BLaER1 (cell line): Measurements from ENCODE around the gene MTERF2.

Source experiments
- H3K27ac ChIP-seq: shearing (Covaris generic); formaldehyde crosslinking; 2 replicates; pipeline ENCODE4 v1.8.1; 2022
- H3K27me3 ChIP-seq: shearing (Covaris generic); formaldehyde crosslinking; 2 replicates; pipeline ENCODE4 v1.8.1; 2022
- H3K36me3 ChIP-seq: shearing (Covaris generic); formaldehyde crosslinking; 2 replicates; pipeline ENCODE4 v1.8.1; 2022
- H3K4me1 ChIP-seq: shearing (Covaris generic); formaldehyde crosslinking; 2 replicates; pipeline ENCODE4 v1.8.1; 2022
- H3K4me2 ChIP-seq: shearing (Covaris generic); formaldehyde crosslinking; 2 replicates; pipeline ENCODE4 v1.8.1; 2022
- H3K4me3 ChIP-seq: shearing (Covaris generic); formaldehyde crosslinking; 2 replicates; pipeline ENCODE4 v1.8.1; 2022
- H3K9ac ChIP-seq: shearing (Covaris generic); formaldehyde crosslinking; 2 replicates; pipeline ENCODE4 v1.8.1; 2022
- H3K9me3 ChIP-seq: shearing (Covaris generic); formaldehyde crosslinking; 2 replicates; pipeline ENCODE4 v1.8.1; 2022
- H4K20me1 ChIP-seq: shearing (Covaris generic); formaldehyde crosslinking; 2 replicates; pipeline ENCODE4 v1.8.1; 2022
- Cebpa-rat ChIP-seq: shearing (Covaris generic); IDR thresholded peaks from 2 replicates; pipeline ENCODE4 v1.8.1; 2022

MTERF2 gene

DNA sequence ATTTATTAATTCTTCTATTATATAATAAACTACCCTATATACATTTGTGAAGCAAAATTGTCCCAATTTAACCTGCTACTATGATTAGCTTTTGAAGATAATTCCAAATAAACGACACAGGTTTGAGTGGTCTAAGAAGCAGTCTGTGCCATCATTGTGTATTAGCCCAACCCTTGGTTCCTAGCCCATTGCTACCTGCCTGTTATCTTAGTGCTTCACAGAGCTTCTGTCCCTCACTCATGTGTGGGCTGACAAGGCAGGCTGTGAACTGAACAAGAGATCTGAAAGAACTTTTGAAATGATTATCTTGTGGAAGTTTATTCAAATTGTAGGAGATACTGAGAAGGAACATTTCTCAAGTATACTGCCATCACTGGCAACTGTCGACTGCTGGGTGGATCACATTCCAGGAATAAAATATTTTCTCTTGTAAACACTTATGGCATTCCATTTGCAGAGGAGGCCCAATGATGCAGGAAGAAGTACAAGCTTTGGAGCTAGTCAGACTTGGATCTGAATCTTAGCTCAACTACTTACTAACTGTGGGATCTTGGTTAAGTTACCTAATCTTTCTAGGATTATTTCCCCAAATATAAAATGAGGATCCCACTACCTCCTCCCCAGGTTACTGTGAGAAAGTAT is 7.8 kb upstream of the MTERF2 start:
- Histone ChIP-seq H3K4me2 (no peak overlapping the region), H3K9ac (no peak overlapping the region), H3K4me1 (no peaks in the 10 kb centered on the region), H3K36me3 (peaks cover 34% of the 10 kb centered on the region), H3K4me3 (no peak overlapping the region), H3K27ac (no peak overlapping the region), H3K9me3 (no peaks in the 10 kb centered on the region), H3K27me3 (no peaks in the 10 kb centered on the region), H4K20me1 (no peaks in the 10 kb centered on the region)
- no peak for TF ChIP-seq Cebpa-rat

DNA sequence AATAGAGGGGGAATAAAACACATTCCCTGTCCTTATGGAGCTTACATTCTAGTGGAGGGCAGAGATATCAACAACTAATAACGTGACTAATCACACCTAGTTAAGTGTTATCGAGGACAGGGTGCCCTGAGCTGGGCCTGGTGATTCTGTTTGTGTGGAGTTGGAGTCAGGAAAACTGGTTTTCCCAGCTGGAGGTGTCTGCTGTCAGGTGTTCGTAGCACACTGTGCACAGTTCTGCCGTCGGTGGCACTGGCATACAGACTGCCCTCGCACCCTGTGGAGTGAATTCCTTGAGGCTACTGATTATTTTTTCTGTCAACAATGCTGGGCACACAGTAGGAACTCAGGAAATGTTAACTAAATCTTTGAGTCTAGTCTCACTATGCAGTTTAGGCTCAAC is 900 bp upstream of the MTERF2 start:
- no peak overlapping the region for H3K4me3 ChIP-seq

GRCh38 chr12:106986135-106986534 is 811 bp downstream of the MTERF2 start:
- H4K20me1 ChIP-seq, result no peaks in the 10 kb centered on the region
- no peak overlapping the region for H3K27ac ChIP-seq
- H3K4me1 ChIP-seq, result peaks cover 23% of the 10 kb centered on the region
- H3K9ac ChIP-seq, result peak overlapping the region; percentile 84
- no peak for TF ChIP-seq Cebpa-rat
- H3K36me3 ChIP-seq, result peaks cover 14% of the 10 kb centered on the region
- peak overlapping the region; percentile 79 for H3K4me2 ChIP-seq
- no peaks in the 10 kb centered on the region for H3K9me3 ChIP-seq
- peak overlapping the region; percentile 84 for H3K4me3 ChIP-seq
- no peaks in the 10 kb centered on the region for H3K27me3 ChIP-seq

More for the DNA sequence above, 900 bp upstream of the MTERF2 start:
- peak overlapping the region; percentile 79 for H3K4me2 ChIP-seq
- no peak for TF ChIP-seq Cebpa-rat
- peaks cover 14% of the 10 kb centered on the region for H3K36me3 ChIP-seq
- no peak overlapping the region for H3K27ac ChIP-seq
- H3K27me3 ChIP-seq, result no peaks in the 10 kb centered on the region
- H3K9me3 ChIP-seq, result no peaks in the 10 kb centered on the region
- no peaks in the 10 kb centered on the region for H4K20me1 ChIP-seq
- peaks cover 23% of the 10 kb centered on the region for H3K4me1 ChIP-seq
- no peak overlapping the region for H3K9ac ChIP-seq

- Histone ChIP-seq H4K20me1 (no peaks in the 10 kb centered on the region), H3K4me2 (peak overlapping the region; percentile 79), H3K4me1 (peaks cover 23% of the 10 kb centered on the region), H3K4me3 (no peak overlapping the region), H3K27ac (no peak overlapping the region), H3K27me3 (no peaks in the 10 kb centered on the region), H3K9ac (no peak overlapping the region), H3K9me3 (no peaks in the 10 kb centered on the region), H3K36me3 (peaks cover 14% of the 10 kb centered on the region)
- no peak for TF ChIP-seq Cebpa-rat
Measured at GRCh38 chr12:106985479-106985878, 1.5 kb downstream of the MTERF2 start.

GRCh38 chr12:106984588-106985137 is 2.3 kb downstream of the MTERF2 start:
- Histone ChIP-seq H3K36me3 (peaks cover 14% of the 10 kb centered on the region), H4K20me1 (no peaks in the 10 kb centered on the region), H3K4me2 (peak overlapping the region; percentile 1; the same call in 1 of the 2 replicates), H3K4me1 (peaks cover 23% of the 10 kb centered on the region), H3K27ac (no peak overlapping the region), H3K27me3 (no peaks in the 10 kb centered on the region), H3K9me3 (no peaks in the 10 kb centered on the region), H3K9ac (no peak overlapping the region), H3K4me3 (no peak overlapping the region)
- no peak for TF ChIP-seq Cebpa-rat

GRCh38 chr12:106982229-106982628 is 4.7 kb downstream of the MTERF2 start:
- no peaks in the 10 kb centered on the region for H3K9me3 ChIP-seq
- peaks cover 23% of the 10 kb centered on the region for H3K4me1 ChIP-seq
- no peak overlapping the region for H3K9ac ChIP-seq
- H4K20me1 ChIP-seq, result no peaks in the 10 kb centered on the region
- H3K36me3 ChIP-seq, result peaks cover 28% of the 10 kb centered on the region
- no peak overlapping the region for H3K27ac ChIP-seq
- H3K27me3 ChIP-seq, result no peaks in the 10 kb centered on the region
- TF ChIP-seq Cebpa-rat, result no peak
- no peak overlapping the region for H3K4me3 ChIP-seq
- H3K4me2 ChIP-seq, result no peak overlapping the region

GRCh38 chr12:106981788-106982187 is 5.2 kb downstream of the MTERF2 start:
- H3K4me1 ChIP-seq, result peaks cover 23% of the 10 kb centered on the region
- no peak overlapping the region for H3K9ac ChIP-seq
- no peak overlapping the region for H3K4me3 ChIP-seq
- no peaks in the 10 kb centered on the region for H4K20me1 ChIP-seq
- H3K4me2 ChIP-seq, result no peak overlapping the region
- TF ChIP-seq Cebpa-rat, result no peak
- H3K9me3 ChIP-seq, result no peaks in the 10 kb centered on the region
- no peaks in the 10 kb centered on the region for H3K27me3 ChIP-seq
- peaks cover 28% of the 10 kb centered on the region for H3K36me3 ChIP-seq
- no peak overlapping the region for H3K27ac ChIP-seq

GRCh38 chr12:106980944-106981343 is 6.0 kb downstream of the MTERF2 start:
- no peaks in the 10 kb centered on the region for H3K27me3 ChIP-seq
- H3K36me3 ChIP-seq, result peaks cover 31% of the 10 kb centered on the region
- no peak overlapping the region for H3K4me3 ChIP-seq
- H3K4me2 ChIP-seq, result no peak overlapping the region
- no peak overlapping the region for H3K27ac ChIP-seq
- 0 out of 2 replicates have a peak, but pooled peaks cover 4% of the 10 kb centered on the region for H4K20me1 ChIP-seq
- TF ChIP-seq Cebpa-rat, result no peak
- no peak overlapping the region for H3K9ac ChIP-seq
- peaks cover 18% of the 10 kb centered on the region for H3K4me1 ChIP-seq
- H3K9me3 ChIP-seq, result no peaks in the 10 kb centered on the region

DNA sequence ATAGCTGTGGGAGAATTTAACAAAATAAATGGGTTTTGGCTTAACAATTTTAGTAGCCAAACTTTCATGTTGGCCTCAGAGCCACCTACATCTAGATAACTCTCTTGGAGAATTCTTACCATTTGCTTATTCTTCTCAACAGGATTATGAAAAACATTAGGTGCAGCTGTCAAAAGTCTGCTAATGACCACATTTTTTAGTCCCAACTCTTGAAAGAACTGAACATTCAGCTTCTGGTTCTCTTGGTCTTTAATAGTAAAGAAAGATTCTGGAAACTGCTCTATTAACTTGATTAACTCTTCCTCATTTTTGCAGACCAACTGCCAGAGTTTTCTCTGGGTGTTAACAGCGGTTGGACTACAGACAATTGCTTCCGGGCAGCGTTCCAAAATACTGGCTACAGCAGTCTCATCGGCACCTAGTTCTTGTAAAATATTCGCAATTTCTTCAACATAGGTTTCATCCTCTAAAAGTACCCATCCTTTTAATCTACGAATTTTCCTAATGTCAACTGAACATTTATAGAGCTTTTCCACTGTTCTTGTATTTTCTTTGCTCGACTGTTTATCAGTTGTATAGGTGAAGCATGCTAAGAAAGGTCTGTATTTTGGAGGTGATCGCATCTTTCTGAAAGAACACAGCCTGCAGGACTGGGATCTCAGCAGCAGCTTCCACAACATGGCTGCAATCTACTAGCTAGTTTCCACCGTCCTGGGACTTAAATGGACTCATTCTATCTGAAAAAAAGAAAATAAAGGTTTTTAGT is 8.7 kb downstream of the MTERF2 start:
- H3K27ac ChIP-seq, result no peak overlapping the region
- no peaks in the 10 kb centered on the region for H3K27me3 ChIP-seq
- no peak overlapping the region for H3K9ac ChIP-seq
- no peak overlapping the region for H3K4me3 ChIP-seq
- TF ChIP-seq Cebpa-rat, result no peak
- H3K4me2 ChIP-seq, result no peak overlapping the region
- peaks cover 11% of the 10 kb centered on the region for H3K4me1 ChIP-seq
- H4K20me1 ChIP-seq, result peaks cover 26% of the 10 kb centered on the region; the same call in 1 of the 2 replicates
- H3K36me3 ChIP-seq, result peaks cover 28% of the 10 kb centered on the region
- no peaks in the 10 kb centered on the region for H3K9me3 ChIP-seq

GRCh38 chr12:106976668-106977067 is 10.3 kb downstream of the MTERF2 start:
- Histone ChIP-seq H3K4me1 (peaks cover 11% of the 10 kb centered on the region), H3K4me2 (no peak overlapping the region), H3K9ac (no peak overlapping the region)

More at GRCh38 chr12:106976668-106977067, 10.3 kb downstream of the MTERF2 start:
- Histone ChIP-seq H3K9me3 (no peaks in the 10 kb centered on the region), H3K36me3 (peaks cover 33% of the 10 kb centered on the region), H3K4me3 (no peak overlapping the region), H3K27me3 (no peaks in the 10 kb centered on the region), H3K27ac (no peak overlapping the region), H4K20me1 (peaks cover 41% of the 10 kb centered on the region; the same call in 1 of the 2 replicates)
- no peak for TF ChIP-seq Cebpa-rat
